Left lung (tissue), 10 donors: Measurements from ENCODE around the gene TMEM43. TPM values are rescaled to one million over a fixed set of nuclear protein-coding genes. Genes with fewer than 3 reads are reported as not detected.

Source experiments
- ATAC-seq: fragments of 200-7000 bp; cut with Tn5 transposase; one replicate; pipeline ENCODE4 v1.9.1; 2020; ENCODE audit warnings: moderate library complexity
- DNase-seq, 4 donors: peaks; one replicate each; pipeline ENCODE4 v3.0.0-alpha.2; 2013 to 2020
- H3K27ac ChIP-seq, 2 donors: fragments of 200-600 bp; sonication (generic) in 1 of 2; one replicate each; pipeline versions ENCODE4 v1.5.0 to v1.8.0; 2020 to 2021
- H3K27me3 ChIP-seq, 2 donors: fragments of 200-600 bp; sonication (generic) in 1 of 2; one replicate each; pipeline versions ENCODE4 v1.5.0 to v1.8.0; 2020 to 2021
- H3K36me3 ChIP-seq, 2 donors: fragments of 200-600 bp; sonication (generic) in 1 of 2; one replicate each; pipeline versions ENCODE4 v1.5.0 to v1.8.0; 2020 to 2021
- H3K4me1 ChIP-seq, 2 donors: fragments of 200-600 bp; one replicate each; pipeline ENCODE4 v1.8.0; 2021
- H3K4me3 ChIP-seq, 2 donors: fragments of 200-600 bp; sonication (generic) in 1 of 2; one replicate each; pipeline versions ENCODE4 v1.5.0 to v1.8.0; 2020 to 2021; ENCODE audit warnings: mild to moderate bottlenecking in 1 of 2
- H3K9me3 ChIP-seq, 2 donors: fragments of 200-600 bp; sonication (generic) in 1 of 2; one replicate each; pipeline versions ENCODE4 v1.5.0 to v1.8.0; 2020 to 2021
- intact Hi-C, 2 donors: fragments of 100-400 bp; cut with DNase I; formaldehyde crosslinking; loops; one replicate each; pipeline versions ENCODE4 v1.11.2 to v1.14.2; 2022
- polyA plus RNA-seq, 6 donors: library from polyadenylated mRNA; unstranded; fragments of 120-200 nt; gene quantifications; one replicate each; pipeline ENCODE4 v1.2.1, GENCODE V29; 2013; ENCODE audit not compliant: insufficient read length in 6 of 6
- total RNA-seq, 2 donors: library from RNA; stranded (reverse); fragmentation: NEBNext Ultra II Directional; extraction: Animal tissue kit (Norgen Biotek cat#: 25700); gene quantifications; one replicate each; pipeline ENCODE4 v1.2.1, GENCODE V29; 2021
- TF ChIP-seq, protein P1 (sequence below), 2 donors: fragments of 200-600 bp; sonication (generic) in 1 of 2; IDR thresholded peaks; one replicate each; pipeline versions ENCODE4 v1.5.0 to v1.8.0; 2021; ENCODE audit warnings: antibody characterized with exemption in 2 of 2
- donor health status: DM: no; HTN: yes; CAD: no.
- donor health status: DM: no; HTN: no; CAD: no.

The TMEM43 gene
- total and polyA plus RNA-seq, 8 donors = 62.2 to 104 (median 64.3) TPM

DNA sequence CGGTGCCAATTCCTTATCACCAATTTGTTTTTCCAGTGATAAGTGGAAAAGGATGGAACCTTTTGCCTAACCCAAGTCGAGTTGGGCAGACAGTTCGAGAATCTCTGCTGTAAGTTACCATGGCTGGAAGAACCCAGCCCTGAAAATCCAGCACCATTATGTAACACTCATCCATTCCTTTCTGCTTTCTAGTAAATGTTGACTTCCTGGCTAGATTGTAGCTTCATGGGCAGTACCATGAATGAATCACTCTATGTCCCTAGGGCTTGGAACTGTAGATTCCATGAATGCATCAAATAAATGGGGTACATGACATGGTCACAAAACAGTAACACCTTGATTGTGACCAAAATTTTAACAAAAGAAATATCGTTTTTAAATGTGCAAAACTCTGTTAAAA is 14.2 kb upstream of the TMEM43 start:
- TF ChIP-seq, protein P1, sequence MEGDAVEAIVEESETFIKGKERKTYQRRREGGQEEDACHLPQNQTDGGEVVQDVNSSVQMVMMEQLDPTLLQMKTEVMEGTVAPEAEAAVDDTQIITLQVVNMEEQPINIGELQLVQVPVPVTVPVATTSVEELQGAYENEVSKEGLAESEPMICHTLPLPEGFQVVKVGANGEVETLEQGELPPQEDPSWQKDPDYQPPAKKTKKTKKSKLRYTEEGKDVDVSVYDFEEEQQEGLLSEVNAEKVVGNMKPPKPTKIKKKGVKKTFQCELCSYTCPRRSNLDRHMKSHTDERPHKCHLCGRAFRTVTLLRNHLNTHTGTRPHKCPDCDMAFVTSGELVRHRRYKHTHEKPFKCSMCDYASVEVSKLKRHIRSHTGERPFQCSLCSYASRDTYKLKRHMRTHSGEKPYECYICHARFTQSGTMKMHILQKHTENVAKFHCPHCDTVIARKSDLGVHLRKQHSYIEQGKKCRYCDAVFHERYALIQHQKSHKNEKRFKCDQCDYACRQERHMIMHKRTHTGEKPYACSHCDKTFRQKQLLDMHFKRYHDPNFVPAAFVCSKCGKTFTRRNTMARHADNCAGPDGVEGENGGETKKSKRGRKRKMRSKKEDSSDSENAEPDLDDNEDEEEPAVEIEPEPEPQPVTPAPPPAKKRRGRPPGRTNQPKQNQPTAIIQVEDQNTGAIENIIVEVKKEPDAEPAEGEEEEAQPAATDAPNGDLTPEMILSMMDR (IDR thresholded peaks at IDR 0.05) = no peak
- no peak overlapping the region for H3K4me3 ChIP-seq
- H3K27ac ChIP-seq = no peak overlapping the region
- intact Hi-C loops = no loop called here
- H3K27me3 ChIP-seq = no peaks in the 10 kb centered on the region
- H3K36me3 ChIP-seq = peaks cover 0 to 54% of the 10 kb centered on the region in 2 donors
- H3K9me3 ChIP-seq = no peaks in the 10 kb centered on the region
- H3K4me1 ChIP-seq = no peaks in the 10 kb centered on the region
- ATAC-seq (no peak), DNase-seq (no peak)

DNA sequence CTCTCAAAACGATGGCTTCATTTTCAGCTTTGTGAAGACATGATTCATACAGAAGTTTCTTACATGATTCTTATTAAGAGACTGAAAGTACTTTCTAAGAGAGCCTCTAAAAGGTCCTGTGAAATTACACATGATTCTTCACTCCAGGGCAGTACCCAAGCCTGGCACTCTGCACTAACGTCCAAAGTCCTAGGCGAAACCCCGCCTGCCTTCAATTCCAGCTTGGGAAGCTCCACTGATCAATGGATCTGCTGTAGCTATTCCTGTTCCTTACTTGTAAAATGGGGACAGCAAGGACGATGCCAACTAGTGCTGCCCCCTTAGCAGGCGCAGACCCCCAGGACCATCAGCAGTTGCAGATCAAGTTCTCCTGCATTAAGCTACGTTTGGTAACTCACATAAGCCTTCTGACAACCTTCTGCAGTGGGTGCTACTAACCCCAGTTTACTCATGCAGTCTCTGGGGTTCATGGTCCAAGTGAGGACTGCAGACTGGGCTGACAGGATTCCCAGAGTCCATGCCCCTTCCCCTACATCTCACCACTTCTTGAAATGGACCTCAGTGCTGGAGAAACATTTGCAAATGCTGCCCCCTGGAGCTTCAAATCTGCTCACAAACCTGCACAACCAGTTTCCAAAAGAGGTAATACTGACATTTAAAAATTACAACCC is 10.8 kb upstream of the TMEM43 start:
- Histone ChIP-seq H3K9me3 (no peaks in the 10 kb centered on the region), H3K36me3 (peaks cover 0 to 61% of the 10 kb centered on the region in 2 donors), H3K27ac (no peak overlapping the region), H3K4me1 (peaks cover 0 to 6% of the 10 kb centered on the region in 2 donors), H3K27me3 (no peaks in the 10 kb centered on the region), H3K4me3 (no peak overlapping the region)
- intact Hi-C loops = no loop called here
- DNase-seq = peak in 1 of 4 donors; percentile 35
- TF ChIP-seq, protein P1 (IDR thresholded peaks at IDR 0.05) = no peak
- ATAC-seq = no peak

DNA sequence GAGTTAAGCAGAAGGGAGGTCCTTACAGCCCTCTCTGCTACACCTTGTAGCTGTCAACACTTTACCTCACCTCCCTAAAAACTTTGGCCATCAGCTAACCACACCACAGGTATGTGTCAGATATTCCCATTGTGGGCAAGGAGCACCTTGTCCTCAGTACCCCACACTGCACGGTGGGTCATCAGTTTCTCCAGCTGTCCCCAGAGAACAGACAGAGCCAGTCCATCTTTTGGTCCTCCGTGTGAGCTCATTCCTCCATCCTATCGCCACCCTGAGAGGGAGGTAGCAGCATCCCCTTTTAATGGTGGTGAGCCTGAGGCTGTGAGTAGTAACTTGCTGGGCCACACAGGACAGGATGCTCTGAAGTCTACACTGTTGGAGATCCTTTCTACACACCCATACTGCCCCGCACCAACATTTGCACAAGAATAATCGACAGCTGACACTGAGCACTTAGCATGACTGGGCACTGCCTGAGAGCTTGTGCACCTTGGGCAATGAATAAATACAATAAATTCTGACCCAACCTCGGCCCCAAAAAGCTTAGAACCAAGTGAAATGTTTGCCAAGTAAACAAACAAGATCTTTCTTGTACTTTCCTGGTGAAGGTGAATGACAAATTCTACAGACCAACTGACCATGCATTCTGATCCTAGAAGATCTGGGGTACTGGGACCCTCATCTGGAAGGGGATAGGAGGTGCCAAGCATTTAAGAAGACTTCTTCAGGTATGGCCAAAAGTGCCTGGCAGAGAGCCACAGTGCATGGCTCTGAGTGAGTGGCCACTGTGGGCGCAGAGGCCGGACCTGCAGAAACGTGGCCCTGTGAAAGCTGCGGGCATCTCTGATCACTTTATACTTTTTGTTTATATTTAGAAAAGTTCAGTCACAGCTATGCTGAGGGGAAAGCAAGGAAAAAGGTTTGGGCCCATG is 7.1 kb upstream of the TMEM43 start:
- intact Hi-C loops = loop anchor here in 1 of 2 donors (5.0 kb wide), 1 partner anchor 220 kb away; no protein-coding TSS in a partner anchor
- Histone ChIP-seq H3K36me3 (peaks cover 0 to 43% of the 10 kb centered on the region in 2 donors), H3K4me1 (peaks cover 0 to 7% of the 10 kb centered on the region in 2 donors), H3K27ac (no peak overlapping the region), H3K27me3 (no peaks in the 10 kb centered on the region), H3K4me3 (no peak overlapping the region), H3K9me3 (no peaks in the 10 kb centered on the region)
- no peak for ATAC-seq
- DNase-seq = no peak
- TF ChIP-seq, protein P1 (IDR thresholded peaks at IDR 0.05) = no peak

DNA sequence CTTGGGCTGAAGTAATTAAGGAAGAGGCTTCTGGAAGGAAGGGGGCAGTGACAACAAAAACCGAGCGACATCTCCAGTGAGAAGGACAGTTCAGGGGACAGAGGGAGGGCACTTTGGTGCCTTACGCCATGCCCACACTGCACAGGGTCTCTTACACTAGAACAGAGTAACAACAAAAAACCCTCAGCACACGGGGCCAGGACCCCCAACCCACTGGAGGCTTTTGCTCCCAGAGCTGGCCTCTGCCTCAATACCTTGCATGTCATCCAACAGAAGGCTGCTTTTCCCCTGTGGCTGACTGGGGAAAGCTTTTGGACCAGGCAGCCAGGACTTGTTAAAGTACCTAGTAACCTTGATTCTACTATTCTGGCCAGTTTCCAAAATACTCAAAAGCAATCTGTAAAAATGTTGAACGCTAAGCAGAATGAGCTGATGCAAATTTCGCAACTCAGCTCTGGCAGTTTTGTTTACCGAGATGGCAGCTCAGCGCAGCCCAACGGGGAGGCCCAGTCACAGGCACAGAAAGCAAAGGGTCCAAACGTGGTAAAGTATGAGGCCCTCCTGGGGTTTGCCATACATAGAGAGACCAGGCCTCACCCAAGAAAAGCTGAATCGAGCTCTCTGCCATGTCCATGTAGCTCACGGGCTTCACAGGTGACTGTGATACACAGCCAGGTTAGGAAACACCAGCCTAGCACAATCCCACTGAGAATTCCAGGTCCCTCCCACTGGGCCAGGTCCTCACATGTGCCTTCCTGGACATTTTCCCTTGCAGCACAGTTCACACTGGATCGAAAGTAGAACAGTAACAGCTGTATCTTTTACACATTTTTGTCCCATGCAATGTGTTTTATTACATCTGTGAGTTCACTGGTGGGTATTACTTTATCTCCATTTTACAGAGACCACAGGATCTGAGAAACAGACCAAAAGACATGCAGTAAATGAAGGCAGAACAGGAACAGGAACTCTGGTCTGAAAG is 6.2 kb upstream of the TMEM43 start:
- peak in 2 of 4 donors; percentile 36 to 72 for DNase-seq
- peak overlapping the region in 1 of 2 donors; percentile 30 for H3K27ac ChIP-seq
- peaks cover 7 to 17% of the 10 kb centered on the region in 2 donors for H3K4me1 ChIP-seq

More for the DNA sequence above, 6.2 kb upstream of the TMEM43 start:
- TF ChIP-seq, protein P1 (IDR thresholded peaks at IDR 0.05) = no peak
- Histone ChIP-seq H3K27me3 (no peaks in the 10 kb centered on the region), H3K9me3 (no peaks in the 10 kb centered on the region), H3K4me3 (no peak overlapping the region), H3K36me3 (peaks cover 0 to 34% of the 10 kb centered on the region in 2 donors)
- peak; percentile 66 for ATAC-seq
- intact Hi-C loops = loop anchor here in 1 of 2 donors (5.0 kb wide), 1 partner anchor 221 kb away; no protein-coding TSS in a partner anchor
